A673 (cell line): ENCODE data around the gene C1orf21. TPM values are rescaled to one million over a fixed set of nuclear protein-coding genes. Genes with fewer than 3 reads are reported as not detected.

Experiments used
- BruUV-seq: library from RNA; stranded (reverse); fragments of 400-500 nt; replicated peaks from 2 replicates; lab custom pipeline; 2021; lab: Mats Ljungman, UMichigan
- CTCF ChIA-PET: fragments of 300-600 bp; sonication (Branson Sonifier 250); formaldehyde crosslinking; loops from one replicate; lab custom pipeline; 2022; ENCODE audit warnings: antibody characterized with exemption; lab: Charles Lee
- POLR2A ChIA-PET: fragments of 300-600 bp; sonication (Branson Sonifier 250); formaldehyde crosslinking; loops from one replicate; lab custom pipeline; 2022; ENCODE audit warnings: antibody characterized with exemption; ENCODE audit not compliant: low non-redundant PET; lab: Charles Lee
- DNase-seq: peaks from one replicate; pipeline ENCODE4 v3.0.0-alpha.2; 2015; ENCODE audit warnings: low spot score
- H3K27ac ChIP-seq: fragments of 200-600 bp; sonication (generic); 2 replicates; pipeline ENCODE4 v1.5.1; 2016; ENCODE audit warnings: mixed run types, low read depth, mild to moderate bottlenecking, mixed read lengths, antibody characterized with exemption, low read length; ENCODE audit not compliant: poor library complexity, severe bottlenecking
- H3K27me3 ChIP-seq: fragments of 200-600 bp; sonication (generic); replicated peaks from 2 replicates; pipeline ENCODE4 v1.6.1; 2017; ENCODE audit warnings: mixed run types, low read depth, mild to moderate bottlenecking, mixed read lengths, antibody characterized with exemption, low read length; ENCODE audit not compliant: insufficient read depth, poor library complexity
- H3K36me3 ChIP-seq: fragments of 200-600 bp; sonication (generic); 2 replicates; pipeline ENCODE4 v1.6.1; 2016; ENCODE audit warnings: mixed run types, mild to moderate bottlenecking, mixed read lengths, antibody characterized with exemption, low read length; ENCODE audit not compliant: insufficient read depth, poor library complexity, severe bottlenecking
- H3K4me1 ChIP-seq: fragments of 200-600 bp; sonication (generic); 2 replicates; pipeline ENCODE4 v1.6.1; 2017; ENCODE audit warnings: mixed run types, mild to moderate bottlenecking, mixed read lengths, antibody characterized with exemption, low read length; ENCODE audit not compliant: insufficient read depth, poor library complexity, severe bottlenecking
- H3K4me3 ChIP-seq: fragments of 200-600 bp; sonication (generic); 2 replicates; pipeline ENCODE4 v1.5.1; 2016; ENCODE audit warnings: low read depth, mixed run types, mild to moderate bottlenecking, mixed read lengths, low read length; ENCODE audit not compliant: poor library complexity, severe bottlenecking
- H3K9me3 ChIP-seq: fragments of 200-600 bp; sonication (generic); 2 replicates; pipeline ENCODE4 v1.6.1; 2016; ENCODE audit warnings: mixed run types, low read depth, mild to moderate bottlenecking, mixed read lengths, antibody characterized with exemption, low read length; ENCODE audit not compliant: poor library complexity, severe bottlenecking
- CTCF ChIP-seq: fragments of 300-800, 200-600 bp; sonication (generic); conservative IDR thresholded peaks from 2 replicates; pipeline ENCODE4 v1.5.1; 2017; ENCODE audit warnings: low read depth, mild to moderate bottlenecking, antibody characterized with exemption, low read length, moderate library complexity, mixed read lengths
- EZH2 ChIP-seq: fragments of 200-600 bp; sonication (generic); IDR thresholded peaks from 2 replicates; pipeline ENCODE4 v1.6.1; 2017; ENCODE audit warnings: borderline replicate concordance, low read depth, mild to moderate bottlenecking, mixed read lengths, antibody characterized with exemption, low read length; ENCODE audit not compliant: poor library complexity, severe bottlenecking
- intact Hi-C: fragments of 100-400 bp; cut with micrococcal nuclease; formaldehyde crosslinking; loops from one replicate; pipeline ENCODE4 v1.10.0; 2022; ENCODE audit not compliant: unreplicated experiment
- total RNA-seq: library from RNA; stranded (reverse); gene quantifications from 2 replicates; pipeline ENCODE4 v1.2.3, GENCODE V29; 2021

C1orf21 gene
- total RNA-seq, 1 experiment from 2014 or later, result 31.3 TPM

- Histone ChIP-seq H3K4me1 (no peaks in the 10 kb centered on the region), H3K27me3 (no peaks in the 10 kb centered on the region), H3K27ac (no peak overlapping the region), H3K4me3 (no peak overlapping the region), H3K36me3 (no peaks in the 10 kb centered on the region), H3K9me3 (no peaks in the 10 kb centered on the region)
- intact Hi-C loops, result no loop called here
- no peak for TF ChIP-seq CTCF
- no peak for TF ChIP-seq EZH2
- ChIA-PET CTCF (no interaction called here), POLR2A (no interaction called here)
- no TSS peak for BruUV-seq
- no peak for DNase-seq
These were observed 255.1 kb downstream of the C1orf21 start for GRCh38 chr1:184641894-184642293.

- ChIA-PET POLR2A (no interaction called here), CTCF (interaction anchor here (1.0 kb wide), 1 partner anchor 20 kb away, joined by 3 read pairs; no protein-coding TSS in a partner anchor)
- H3K27me3 ChIP-seq, result no peaks in the 10 kb centered on the region
- no peak overlapping the region for H3K4me3 ChIP-seq
- no peaks in the 10 kb centered on the region for H3K4me1 ChIP-seq
- no peaks in the 10 kb centered on the region for H3K36me3 ChIP-seq
- TF ChIP-seq CTCF, result no peak
- TF ChIP-seq EZH2, result no peak
- H3K27ac ChIP-seq, result no peak overlapping the region
- no TSS peak for BruUV-seq
- no peak for DNase-seq
- intact Hi-C loops, result no loop called here
- no peaks in the 10 kb centered on the region for H3K9me3 ChIP-seq
These were observed 256.8 kb downstream of the C1orf21 start for GRCh38 chr1:184643661-184644060.

- H3K9me3 ChIP-seq, result peaks cover 4% of the 10 kb centered on the region
- CTCF ChIA-PET, result interaction anchor here (1.0 kb wide), 1 partner anchor 19 kb away, joined by 3 read pairs; no protein-coding TSS in a partner anchor
- no peaks in the 10 kb centered on the region for H3K4me1 ChIP-seq
- TF ChIP-seq CTCF (no peak), EZH2 (no peak)
- H3K4me3 ChIP-seq, result no peak overlapping the region
- BruUV-seq, result no TSS peak
- no peak for DNase-seq
- H3K36me3 ChIP-seq, result no peaks in the 10 kb centered on the region
- no peaks in the 10 kb centered on the region for H3K27me3 ChIP-seq
- POLR2A ChIA-PET, result no interaction called here
- no peak overlapping the region for H3K27ac ChIP-seq
- intact Hi-C loops, result no loop called here
These were observed 257.9 kb downstream of the C1orf21 start for GRCh38 chr1:184644771-184645170.
